Glomerular visceral epithelial cell (primary cell): Measurements from ENCODE around the gene CIAO3.

Experiments
- DNase-seq: peaks from one replicate; pipeline ENCODE4 v3.0.0-alpha.2; 2016; ENCODE audit errors: extremely low spot score

The CIAO3 gene

DNA sequence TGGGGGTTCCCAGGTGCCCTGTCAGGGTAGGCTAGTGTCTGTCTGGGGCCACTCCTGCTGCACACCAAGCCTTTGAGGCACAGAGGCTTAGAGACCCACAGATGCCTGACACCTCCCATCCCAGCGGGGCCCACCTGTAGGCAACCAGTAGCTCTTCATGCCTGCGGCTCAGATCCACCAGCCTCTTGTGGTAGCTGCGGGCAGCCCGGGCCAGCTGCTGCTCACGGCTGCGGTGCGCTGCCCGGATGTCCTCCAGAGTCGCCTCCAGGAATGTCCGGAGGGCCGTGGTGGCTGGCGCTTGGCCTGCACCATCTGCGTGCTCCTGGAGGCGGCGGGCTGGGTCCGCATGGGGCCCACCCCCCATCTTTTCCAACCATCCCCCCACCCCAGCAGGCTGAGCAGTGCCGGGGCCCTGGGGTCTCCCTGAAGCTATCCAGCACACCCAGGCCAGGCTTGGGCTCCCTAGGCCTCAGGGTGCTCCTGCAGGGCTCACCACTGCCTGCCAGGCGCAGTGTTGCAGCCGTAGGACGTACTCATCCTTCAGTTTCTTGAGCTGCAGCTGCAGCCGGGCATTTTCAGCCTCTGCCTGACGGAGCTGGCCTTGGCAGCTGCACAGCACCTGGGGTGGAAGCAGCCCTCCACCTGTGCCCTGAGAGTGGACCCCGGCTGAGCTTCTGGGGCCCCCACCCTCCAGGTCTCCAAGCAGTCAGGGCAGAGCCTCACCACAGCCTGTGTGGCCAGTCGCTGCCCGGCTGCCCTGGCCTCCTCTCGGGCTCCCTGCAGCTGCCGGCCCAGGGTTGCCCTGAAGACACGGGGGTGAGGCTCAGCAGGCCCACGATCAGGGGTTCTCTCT, 16.4 kb downstream of the CIAO3 start:
- DNase-seq: no peak

DNA sequence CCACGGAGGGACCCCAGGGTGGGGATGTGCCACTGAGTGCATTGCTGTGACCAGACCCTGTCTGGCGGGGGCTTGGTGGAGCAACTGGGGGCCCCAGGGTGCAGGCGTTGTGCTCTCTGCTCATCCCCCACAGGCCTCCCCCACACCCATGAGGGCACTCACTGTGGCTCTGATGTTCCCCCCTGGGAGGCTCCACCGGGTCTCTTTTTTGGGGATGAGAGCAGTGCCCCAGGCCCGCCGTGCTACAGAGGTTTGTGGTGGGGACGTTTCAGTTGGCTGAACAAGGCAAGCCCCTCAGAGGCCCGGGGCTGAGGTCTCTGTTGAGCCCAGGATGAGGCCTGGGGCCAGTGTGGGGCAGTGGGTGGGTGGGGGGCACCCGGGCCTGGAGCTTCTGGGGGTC, 17.1 kb downstream of the CIAO3 start:
- no peak for DNase-seq

DNA sequence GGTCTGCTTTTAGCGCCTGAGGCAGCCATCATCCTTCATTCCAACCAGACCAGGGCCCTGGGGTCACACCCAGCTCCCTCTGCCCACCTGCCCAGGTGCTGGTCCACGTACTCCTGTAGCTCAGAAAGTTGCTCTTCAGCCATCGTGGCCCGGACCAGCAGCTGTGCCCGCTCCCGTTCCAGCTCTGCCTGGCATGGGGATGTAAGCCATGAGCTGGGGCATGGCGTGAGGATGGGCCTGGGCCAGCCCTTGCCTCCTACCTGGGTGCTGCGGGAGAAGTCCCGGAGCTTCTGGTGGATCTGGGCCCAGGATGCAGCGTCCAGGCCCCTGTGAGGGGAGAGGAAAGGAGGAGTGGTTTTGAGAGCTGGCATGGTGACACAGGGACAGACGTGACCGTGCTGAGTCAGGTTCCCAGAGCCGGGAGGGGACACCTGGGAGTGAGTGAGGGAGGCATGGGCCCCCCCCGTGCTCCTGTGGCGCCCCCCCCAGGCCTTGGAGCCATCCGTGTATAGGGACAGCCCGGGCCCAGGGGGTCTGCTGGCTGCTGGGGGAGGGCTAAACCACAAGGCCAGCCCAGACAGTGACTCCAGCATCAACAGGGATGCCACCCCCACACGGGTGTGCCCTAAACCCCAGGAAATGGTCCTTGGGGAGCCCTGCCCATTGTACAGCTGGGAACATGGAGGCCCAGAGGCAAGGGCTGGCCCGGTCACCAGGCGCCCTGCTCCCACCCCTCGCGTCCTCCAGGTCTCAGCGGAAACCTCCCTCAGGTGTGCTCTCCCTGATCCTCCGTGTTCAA, 17.8 kb downstream of the CIAO3 start:
- DNase-seq: no peak

DNA sequence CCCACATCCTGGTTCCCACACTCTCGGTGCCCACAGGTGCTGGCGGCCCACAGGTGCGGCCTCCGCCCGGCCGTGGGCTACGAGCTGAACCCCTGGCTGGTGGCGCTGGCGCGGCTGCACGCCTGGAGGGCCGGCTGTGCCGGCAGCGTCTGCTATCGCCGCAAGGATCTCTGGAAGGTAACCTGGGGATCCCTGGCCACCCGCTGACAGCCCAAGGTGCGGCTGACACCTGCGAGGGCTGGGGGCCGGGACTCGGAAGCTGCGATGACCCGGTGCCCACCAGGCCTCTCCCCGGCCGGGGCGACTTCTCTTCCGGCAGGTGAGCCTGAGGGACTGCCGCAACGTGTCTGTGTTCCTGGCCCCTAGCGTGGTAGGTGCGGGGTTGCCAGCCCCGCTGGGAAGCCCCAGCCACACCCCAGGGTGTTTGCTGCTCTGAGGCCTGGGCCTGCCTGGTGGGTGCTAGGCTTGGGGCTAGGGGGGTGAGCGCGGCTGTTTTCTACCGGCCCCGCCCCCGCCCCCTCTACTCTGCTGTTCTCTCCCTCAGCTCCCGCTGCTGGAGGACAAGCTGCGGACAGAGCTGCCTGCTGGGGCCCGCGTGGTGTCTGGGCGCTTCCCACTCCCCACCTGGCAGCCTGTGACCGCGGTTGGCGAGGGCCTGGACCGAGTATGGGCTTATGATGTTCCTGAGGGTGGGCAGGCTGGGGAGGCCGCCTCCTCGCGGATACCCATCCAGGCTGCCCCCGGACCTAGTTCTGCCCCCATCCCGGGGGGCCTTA, 18.8 kb downstream of the CIAO3 start:
- DNase-seq: no peak

DNA sequence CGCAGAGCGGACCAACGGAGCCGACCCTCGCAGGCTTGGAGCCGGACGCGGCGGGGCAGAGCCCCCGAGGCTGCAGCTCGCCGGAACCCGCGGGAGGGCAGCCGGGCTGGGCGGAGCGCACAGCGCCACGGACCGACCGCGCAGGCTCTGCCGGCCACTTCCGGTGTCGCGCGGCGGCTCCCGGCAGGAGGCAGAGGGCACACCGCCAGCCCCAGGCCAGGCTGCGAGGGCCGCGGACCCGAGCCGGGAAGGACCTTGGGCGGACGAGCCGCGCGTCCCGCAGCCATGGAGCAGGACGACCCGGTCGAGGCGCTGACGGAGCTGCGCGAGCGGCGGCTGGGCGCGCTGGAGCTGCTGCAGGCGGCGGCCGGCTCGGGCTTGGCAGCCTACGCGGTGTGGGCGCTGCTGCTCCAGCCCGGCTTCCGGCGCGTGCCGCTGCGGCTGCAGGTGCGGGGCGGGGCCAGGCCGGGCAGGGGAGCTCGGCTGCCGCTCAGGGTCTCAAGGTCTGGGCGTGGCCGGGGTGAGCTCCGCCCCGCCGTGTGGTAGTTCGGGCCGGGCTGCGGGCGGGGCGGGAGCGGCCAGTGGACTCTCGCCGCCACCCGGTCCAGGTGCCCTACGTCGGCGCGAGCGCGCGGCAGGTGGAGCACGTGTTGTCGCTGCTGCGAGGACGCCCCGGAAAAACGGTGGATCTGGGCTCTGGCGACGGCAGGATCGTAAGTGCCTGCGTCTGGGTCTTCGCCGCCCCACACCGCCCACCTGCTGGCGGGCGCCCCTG, 19.6 kb downstream of the CIAO3 start, which contains the start of gene ANTKMT:
Gene ANTKMT (plus strand): TSS at position 157 of the 775 bp plus-strand sequence. CDS start 129 bp downstream, at position 286.
- peak; percentile 84 for DNase-seq

DNA sequence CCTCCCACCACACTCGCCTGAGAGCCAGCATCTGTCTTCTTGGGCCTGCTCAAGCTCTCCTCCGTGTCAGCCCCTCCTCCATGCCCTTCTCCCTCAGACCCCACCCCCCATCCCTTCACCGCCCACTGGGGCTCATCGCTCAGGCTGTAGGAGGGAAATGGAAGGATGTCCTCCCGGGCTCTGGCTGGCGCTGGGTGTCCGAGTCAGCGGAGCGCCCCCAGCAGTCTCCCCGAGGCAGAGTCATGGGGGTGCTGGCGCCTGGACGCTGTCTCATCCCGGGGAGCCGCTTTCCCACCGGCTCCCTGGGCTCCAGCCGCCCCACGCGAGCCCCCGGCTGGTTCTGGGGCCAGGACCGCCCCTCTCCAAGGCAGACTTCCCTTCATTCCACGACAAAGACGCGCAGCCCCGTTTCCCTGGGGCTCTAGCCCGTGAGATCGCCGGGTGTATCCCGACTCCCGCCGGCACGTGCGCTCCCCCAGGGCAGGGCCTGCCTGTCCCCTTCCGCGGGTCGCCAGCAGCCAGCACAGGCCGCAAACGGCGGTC, 20.3 kb downstream of the CIAO3 start:
- peak; percentile 72 for DNase-seq

DNA sequence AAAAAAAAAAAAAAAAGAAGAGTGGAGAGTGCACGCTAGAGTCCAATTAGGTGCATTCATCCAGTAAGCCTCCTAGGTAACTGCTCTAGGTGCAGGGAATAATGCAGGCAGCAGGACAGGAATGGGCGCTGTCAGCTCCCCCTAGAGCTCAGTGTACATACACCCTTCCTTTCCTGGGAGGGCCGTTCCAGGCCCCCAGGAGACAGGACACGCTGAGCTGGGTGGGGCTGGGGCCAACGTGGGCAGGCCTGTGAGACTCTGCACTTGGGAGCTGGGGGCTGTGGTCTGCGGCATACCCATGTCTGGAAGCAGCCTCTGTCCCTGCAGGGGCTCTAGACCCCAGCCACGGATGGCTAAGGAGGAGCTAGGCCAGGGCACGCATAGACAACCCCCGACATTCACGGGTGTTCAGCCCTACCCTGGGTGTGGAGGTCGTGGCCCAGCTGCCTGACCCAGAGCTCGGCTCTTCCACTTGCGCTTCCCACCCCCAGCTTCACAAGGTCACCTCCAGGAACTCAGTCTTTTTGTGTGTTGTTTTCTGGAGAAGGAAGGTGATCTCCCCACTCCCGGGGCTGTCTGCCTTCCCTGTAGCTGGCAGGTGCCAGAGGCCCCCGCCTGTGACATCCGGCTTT, 20.9 kb downstream of the CIAO3 start:
- DNase-seq: peak; percentile 43

DNA sequence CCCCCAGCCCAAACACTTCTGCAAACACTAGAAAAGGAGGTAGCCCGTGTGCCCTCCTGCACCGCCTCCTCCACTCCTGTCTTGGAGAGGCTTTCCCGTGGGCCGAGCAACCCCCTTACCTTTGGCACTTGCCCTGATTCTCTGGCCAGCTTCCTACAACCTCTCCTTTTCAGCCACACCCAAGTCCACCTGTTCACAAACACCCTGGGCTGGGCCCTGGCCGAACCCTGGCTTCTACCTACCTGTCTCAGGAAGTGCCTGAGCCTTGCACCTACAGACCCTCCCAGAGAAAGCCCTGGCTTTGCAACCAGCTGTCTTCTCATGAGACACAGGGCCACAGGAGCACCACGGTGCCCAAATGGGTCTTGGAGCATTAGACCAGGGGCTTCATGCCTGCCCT, 21.9 kb downstream of the CIAO3 start:
- DNase-seq: no peak

DNA sequence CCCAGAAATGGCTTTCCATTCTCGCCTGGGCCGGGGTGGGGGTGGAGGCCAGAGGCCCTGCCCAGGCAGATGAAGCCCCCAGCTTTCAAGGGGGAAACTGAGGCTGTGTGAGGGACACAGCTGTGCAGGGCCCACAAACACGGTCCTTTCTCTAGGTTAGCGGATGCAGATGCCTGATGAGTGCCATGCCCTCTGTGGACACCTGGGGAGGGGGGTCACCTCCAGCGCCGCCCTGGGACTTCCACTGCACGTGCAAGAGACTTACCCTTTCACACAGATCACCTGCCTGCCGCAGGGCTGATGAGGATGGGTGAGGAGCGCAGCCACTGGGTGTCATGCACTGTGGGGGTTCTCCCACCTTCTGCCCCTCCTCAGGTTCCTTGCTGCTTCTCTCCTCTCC, 22.4 kb downstream of the CIAO3 start:
- DNase-seq: no peak

DNA sequence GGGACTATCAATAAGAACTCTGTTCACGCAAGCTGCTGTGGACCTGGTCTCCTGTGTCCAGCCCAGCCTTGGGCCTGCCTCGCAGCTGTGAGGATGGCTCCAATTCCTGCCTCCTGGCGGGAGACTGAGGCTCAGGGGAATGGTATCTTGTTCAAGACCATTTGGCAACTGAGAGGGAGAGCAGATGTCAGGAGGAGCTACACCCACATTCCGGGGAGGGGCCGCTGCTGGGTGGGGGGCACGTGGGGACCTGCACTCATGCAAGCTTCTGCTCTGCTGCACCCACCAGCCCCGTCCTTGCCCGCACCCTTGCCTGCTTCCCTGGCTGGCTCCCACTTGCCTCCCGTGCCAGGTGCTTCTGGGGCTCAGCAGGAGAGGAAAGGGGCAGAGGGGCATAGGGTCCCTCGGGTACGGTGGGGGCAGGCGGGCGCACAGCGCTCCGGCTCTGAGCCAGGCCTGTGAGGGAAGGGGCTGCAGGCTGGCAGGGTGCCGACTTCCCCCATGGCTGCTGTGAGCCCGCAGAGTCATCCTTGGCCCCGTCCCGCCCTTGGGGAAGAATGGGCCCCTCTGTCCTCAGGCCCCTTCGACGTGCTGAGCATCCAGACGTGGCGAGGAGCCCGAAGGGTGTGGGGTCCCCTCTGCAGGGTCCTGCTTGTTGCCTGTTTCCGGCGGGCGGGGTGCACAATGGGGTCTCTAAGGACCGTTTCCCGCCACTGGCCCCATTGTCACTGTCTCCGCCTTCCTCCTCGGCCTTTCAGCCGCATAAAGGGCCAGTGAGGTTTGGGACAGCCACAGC, 23.1 kb downstream of the CIAO3 start:
- no peak for DNase-seq

DNA sequence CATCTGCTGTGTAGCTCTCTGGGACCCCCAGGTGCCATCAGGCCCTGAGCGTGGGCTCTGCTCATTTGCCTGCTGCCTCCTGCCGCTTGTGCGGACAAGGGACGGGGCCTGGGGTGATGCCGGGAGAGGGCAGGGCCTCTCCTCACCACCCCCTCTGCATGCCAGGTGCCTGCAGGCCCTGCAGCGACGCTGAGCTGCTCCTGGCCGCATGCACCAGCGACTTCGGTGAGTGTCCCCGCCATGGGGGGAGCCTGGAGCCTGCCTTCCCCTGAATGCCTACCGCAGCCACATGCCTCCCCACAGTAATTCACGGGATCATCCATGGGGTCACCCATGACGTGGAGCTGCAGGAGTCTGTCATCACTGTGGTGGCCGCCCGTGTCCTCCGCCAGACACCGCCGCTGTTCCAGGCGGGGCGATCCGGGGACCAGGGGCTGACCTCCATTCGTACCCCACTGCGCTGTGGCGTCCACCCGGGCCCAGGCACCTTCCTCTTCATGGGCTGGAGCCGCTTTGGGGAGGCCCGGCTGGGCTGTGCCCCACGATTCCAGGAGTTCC, 23.9 kb downstream of the CIAO3 start:
- no peak for DNase-seq

DNA sequence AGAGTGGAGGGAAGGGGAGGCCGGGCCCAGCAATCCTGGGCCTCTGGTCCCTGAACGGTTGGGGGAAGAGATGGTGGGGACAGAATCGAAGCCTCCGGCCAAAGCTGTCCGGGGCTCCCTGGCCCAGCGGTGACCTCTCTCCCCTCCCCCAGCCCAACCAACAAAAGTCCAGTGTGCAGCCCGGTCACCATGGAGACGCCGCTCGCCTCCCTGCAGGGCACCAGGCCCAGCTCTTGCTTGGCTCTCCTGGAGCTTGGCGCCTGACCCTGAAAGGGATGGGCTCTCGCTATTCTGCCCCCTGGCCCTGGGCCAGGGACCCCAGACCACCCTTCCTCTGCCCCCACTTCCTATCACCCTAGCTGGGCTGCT, 24.6 kb downstream of the CIAO3 start:
- no peak for DNase-seq

DNA sequence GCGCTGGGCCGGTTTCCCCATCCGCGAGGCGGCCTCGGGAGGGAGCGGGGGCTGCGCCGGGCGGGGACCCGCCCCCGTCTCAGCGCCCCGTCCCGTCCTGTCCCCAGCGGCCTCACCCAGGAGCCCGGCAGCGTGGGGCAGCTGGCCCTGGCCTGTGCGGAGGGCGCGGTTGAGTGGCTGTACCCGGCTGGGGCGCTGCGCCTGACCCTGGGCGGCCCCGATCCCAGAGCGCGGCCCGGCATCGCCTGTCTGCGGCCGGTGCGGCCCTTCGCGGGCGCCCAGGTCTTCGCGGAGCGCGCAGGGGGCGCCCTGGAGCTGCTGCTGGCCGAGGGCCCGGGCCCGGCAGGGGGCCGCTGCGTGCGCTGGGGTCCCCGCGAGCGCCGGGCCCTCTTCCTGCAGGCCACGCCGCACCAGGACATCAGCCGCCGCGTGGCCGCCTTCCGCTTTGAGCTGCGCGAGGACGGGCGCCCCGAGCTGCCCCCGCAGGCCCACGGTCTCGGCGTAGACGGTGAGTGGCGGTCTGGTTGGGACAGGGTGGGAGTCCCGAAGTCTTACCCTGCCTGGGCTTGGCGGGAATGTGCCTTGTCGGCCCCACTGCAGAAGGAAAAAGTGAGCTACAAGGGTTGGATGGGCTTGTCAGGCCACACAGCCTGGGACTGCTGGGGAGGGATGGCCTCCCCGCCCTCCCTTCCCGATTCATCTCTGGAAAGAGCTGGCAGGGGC, 25.2 kb downstream of the CIAO3 start:
- DNase-seq: no peak

DNA sequence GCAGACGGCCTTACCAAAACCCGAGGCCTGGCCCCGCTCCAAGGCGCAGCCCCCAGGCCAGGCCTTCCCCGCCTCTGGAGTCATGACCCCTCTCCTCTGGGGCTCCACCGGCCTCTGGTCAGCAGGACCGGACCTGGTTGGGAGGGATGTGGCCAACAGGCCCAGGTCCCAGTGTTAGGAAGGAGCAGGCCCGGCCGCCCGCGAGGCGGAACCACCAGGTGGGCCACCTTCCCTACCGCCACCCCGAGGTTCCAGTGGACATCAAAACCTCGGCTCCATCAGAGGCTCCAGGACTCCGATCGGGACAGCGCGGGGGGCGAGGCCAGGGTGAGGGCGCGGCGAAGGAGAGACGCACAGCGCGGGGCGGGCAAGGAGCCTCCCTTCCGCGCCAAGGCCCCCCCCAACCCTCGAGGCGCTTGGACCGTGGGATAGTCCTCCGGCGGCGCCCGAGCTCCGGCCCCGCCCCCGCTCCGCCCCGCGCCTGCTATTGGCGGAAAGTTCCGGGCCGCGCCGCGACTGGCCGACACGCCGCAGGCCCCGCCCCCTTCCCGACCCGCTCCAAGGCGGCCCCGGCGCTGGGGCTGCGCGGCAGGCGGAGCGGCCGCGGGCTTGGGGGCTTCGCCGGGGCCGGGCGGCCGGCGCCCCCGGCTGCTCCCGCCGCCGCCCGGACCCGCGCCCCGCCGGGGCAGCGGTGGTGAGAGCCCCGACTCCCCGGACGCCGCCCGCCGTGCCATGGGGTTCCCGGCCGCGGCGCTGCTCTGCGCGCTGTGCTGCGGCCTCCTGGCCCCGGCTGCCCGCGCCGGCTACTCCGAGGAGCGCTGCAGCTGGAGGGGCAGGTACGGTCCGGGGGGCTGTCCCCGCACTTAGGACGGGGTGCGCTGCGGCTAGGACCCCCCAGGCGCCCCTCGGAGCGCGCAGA, 26.0 kb downstream of the CIAO3 start, which contains the start of gene METRN:
Gene METRN (plus strand): TSS at position 561 of the 919 bp plus-strand sequence. CDS start 172 bp downstream, at position 733.
- peak; percentile 84 for DNase-seq

DNA sequence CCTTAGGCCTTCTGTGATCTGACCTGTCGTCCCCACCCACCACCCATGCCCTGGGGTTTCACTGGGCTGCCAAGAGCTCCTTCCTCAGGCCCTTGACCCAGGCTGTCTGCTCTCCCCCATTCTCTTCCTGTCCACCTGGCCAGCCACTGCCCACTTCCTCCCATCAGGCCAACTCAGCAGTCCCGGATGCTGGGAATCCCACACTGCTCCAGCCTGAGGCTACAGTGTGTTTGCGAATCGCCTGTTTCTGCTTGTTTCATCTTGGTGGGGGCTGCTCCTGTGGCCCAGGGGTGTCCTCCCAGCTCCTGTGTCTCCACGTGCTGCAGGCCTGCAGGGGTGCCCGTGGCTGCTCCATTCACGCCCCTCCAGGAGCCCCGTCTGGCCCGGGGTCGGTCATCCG, 26.7 kb downstream of the CIAO3 start:
- no peak for DNase-seq

DNA sequence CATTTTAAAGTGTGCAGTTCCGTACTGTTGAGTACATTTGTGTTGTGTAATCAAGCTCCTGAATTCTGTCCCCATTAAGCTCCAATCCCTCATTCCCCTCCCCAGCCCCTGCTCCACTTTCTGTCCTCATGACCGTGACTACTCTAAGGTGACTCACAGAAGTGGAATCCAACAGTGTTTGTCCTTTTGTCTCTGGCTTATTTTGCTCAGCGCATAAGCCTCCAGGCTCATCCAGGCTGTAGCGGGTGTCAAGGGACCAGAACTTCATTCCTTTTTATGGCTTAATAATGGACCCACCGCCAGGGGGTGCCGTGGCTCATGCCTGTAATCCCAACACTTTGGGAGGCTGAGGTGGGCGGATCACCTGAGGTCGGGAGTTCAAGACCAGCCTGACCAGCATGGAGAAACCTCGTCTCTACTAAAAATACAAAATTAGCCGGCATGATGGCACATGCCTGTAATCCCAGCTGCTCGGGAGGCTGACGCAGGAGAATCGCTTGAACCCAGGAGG, 28.0 kb downstream of the CIAO3 start:
- peak; percentile 86 for DNase-seq
